PC-3 (cell line): ENCODE data around the gene PPIF. TPM values are rescaled to one million over a fixed set of nuclear protein-coding genes. Genes with fewer than 3 reads are reported as not detected.

Experiments
- ATAC-seq: fragments of 200-7000 bp; cut with Tn5 transposase; 2 replicates; pipeline ENCODE4 v1.9.1; 2020; ENCODE audit warnings: mild to moderate bottlenecking, moderate library complexity
- BruUV-seq: library from RNA; stranded (reverse); fragments of 400-500 nt; replicated peaks from 2 replicates; lab custom pipeline; 2021; lab: Mats Ljungman, UMichigan
- CTCF ChIA-PET: fragments of 300-600 bp; sonication (Branson Sonifier 250); formaldehyde crosslinking; loops from one replicate; lab custom pipeline; 2022; ENCODE audit warnings: antibody characterized with exemption; lab: Charles Lee
- POLR2A ChIA-PET: fragments of 300-600 bp; sonication (Branson Sonifier 250); formaldehyde crosslinking; loops from one replicate; lab custom pipeline; 2022; ENCODE audit warnings: antibody characterized with exemption; ENCODE audit not compliant: unreplicated experiment; lab: Charles Lee
- DNase-seq: peaks from one replicate; pipeline ENCODE4 v3.0.0-alpha.2; 2015
- H2AFZ ChIP-seq: fragments of 300-600 bp; sonication (generic); 2 replicates; pipeline ENCODE4 v1.6.0; 2016; ENCODE audit warnings: antibody characterized with exemption, low read length
- H3F3A ChIP-seq: fragments of 300-600 bp; sonication (generic); one replicate; pipeline ENCODE4 v1.6.0; 2017; ENCODE audit warnings: antibody characterized with exemption, low read length, control low read depth, mild to moderate bottlenecking; ENCODE audit not compliant: unreplicated experiment
- H3K27ac ChIP-seq: fragments of 300-600 bp; sonication (generic); 2 replicates; pipeline ENCODE4 v1.5.1; 2016; ENCODE audit warnings: mild to moderate bottlenecking, low read length
- H3K27me3 ChIP-seq: fragments of 300-600 bp; sonication (generic); 2 replicates; pipeline ENCODE4 v1.6.1; 2016; ENCODE audit warnings: low read length, mixed read lengths
- H3K36me3 ChIP-seq: fragments of 300-600 bp; sonication (generic); 2 replicates; pipeline ENCODE4 v1.6.1; 2016; ENCODE audit warnings: low read depth, mixed run types, low read length, mixed read lengths
- H3K4me1 ChIP-seq: fragments of 300-600 bp; sonication (generic); 2 replicates; pipeline ENCODE4 v1.5.1; 2016; ENCODE audit warnings: low read length; ENCODE audit not compliant: insufficient read depth
- H3K4me2 ChIP-seq: fragments of 300-600 bp; sonication (generic); 2 replicates; pipeline ENCODE4 v1.6.0; 2016; ENCODE audit warnings: low read length
- H3K4me3 ChIP-seq: fragments of 300-600 bp; sonication (generic); 2 replicates; pipeline ENCODE4 v1.5.1; 2016; ENCODE audit warnings: mild to moderate bottlenecking, low read length, mixed read lengths
- H3K79me2 ChIP-seq: fragments of 300-600 bp; sonication (generic); 2 replicates; pipeline ENCODE4 v1.6.1; 2017; ENCODE audit warnings: low read length, mixed read lengths
- H3K9ac ChIP-seq: fragments of 300-600 bp; sonication (generic); 2 replicates; pipeline ENCODE4 v1.6.0; 2016; ENCODE audit warnings: mild to moderate bottlenecking, low read length
- H3K9me2 ChIP-seq: fragments of 300-600 bp; sonication (generic); replicated peaks from 2 replicates; pipeline ENCODE4 v1.6.1; 2016; ENCODE audit warnings: mixed run types, low read length, mixed read lengths
- H3K9me3 ChIP-seq: fragments of 300-600 bp; sonication (generic); 2 replicates; pipeline ENCODE4 v1.6.1; 2016; ENCODE audit warnings: low read length, mixed read lengths
- H4K20me1 ChIP-seq: fragments of 300-600 bp; sonication (generic); 2 replicates; pipeline ENCODE4 v1.6.1; 2016; ENCODE audit warnings: low read length, mixed read lengths
- EZH2 ChIP-seq: fragments of 300-600 bp; sonication (generic); IDR thresholded peaks from one replicate; pipeline ENCODE4 v1.6.1; 2017; ENCODE audit warnings: antibody characterized with exemption, mild to moderate bottlenecking, low read length; ENCODE audit not compliant: unreplicated experiment
- EZH2phosphoT487 ChIP-seq: fragments of 300-600 bp; sonication (generic); IDR thresholded peaks from 2 replicates; pipeline ENCODE4 v1.6.1; 2018; ENCODE audit warnings: mild to moderate bottlenecking, antibody characterized with exemption, low read length, borderline replicate concordance
- intact Hi-C: fragments of 100-400 bp; cut with micrococcal nuclease; formaldehyde crosslinking; loops from 2 replicates; pipeline ENCODE4 v1.9.0; 2023
- total RNA-seq: library from RNA; depleted of rRNA; stranded (reverse); fragments of >200 nt; gene quantifications from 2 replicates; pipeline ENCODE4 v1.2.3, GENCODE V29; 2014
- TF ChIP-seq, protein P1 (sequence below): fragments of 300-600 bp; sonication (generic); conservative IDR thresholded peaks from 2 replicates; pipeline ENCODE4 v1.5.1; 2017; ENCODE audit warnings: antibody characterized with exemption, low read depth, mild to moderate bottlenecking, low read length

Gene PPIF
- total RNA-seq, 1 experiment from 2014 or later, result 381 TPM

DNA sequence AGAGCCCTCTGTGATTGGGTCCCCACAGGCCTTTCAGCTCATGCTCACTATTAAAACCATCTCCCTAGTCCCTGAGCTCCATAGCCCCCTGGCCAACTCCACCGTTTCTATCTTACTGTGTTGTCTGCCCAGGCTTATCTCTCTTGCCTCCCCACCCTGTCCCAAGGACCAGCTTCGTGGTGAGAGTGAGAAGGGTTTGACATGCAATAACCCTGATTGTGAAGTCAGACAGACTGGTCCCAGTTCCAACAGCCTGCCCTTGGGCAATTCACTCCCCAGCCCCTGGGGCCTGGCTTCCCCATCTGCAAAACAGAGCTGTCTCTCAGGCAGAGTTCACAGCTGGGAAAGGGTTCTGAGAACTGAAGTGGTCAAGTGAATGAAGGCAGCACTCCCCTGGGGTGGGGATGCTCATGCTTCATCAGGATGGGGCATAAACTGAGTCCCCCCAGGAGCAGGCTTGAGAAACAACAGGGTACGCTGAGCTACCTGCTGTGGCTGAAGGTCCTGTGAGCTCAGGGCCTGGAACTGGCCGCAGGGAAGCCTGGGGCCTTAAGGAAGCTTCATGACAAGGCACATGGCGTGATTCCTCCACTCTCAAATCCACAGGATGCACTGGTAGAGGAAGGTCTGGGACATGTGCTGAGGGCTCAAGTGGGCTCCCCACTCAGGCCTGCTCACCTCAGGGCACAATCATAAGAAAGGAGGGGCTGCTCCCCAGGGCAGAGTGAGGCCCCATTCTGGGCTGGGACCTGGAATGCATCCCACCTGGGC is 1.8 kb upstream of the PPIF start:
- Histone ChIP-seq H3K4me2 (no peak overlapping the region), H2AFZ (no peak overlapping the region), H4K20me1 (peaks cover 27% of the 10 kb centered on the region), H3K9me2 (no peaks in the 10 kb centered on the region), H3K36me3 (peaks cover 23% of the 10 kb centered on the region), H3K4me3 (no peak overlapping the region), H3K4me1 (peaks cover 37% of the 10 kb centered on the region), H3K79me2 (peaks cover 31% of the 10 kb centered on the region), H3K27me3 (no peaks in the 10 kb centered on the region), H3K9ac (no peak overlapping the region), H3K9me3 (no peaks in the 10 kb centered on the region), H3F3A (no peaks in the 10 kb centered on the region), H3K27ac (no peak overlapping the region)
- no TSS peak for BruUV-seq
- POLR2A ChIA-PET, result interaction anchor here (0.6 kb wide), 2 partner anchors 12 to 861 kb away, joined by 3 to 8 read pairs; no protein-coding TSS in a partner anchor
- CTCF ChIA-PET, result interaction anchor here (0.6 to 1.7 kb wide), 5 partner anchors 14 to 274 kb away, joined by 3 to 6 read pairs (median 3); no protein-coding TSS in a partner anchor
- ATAC-seq, result no peak
- TF ChIP-seq, protein P1, sequence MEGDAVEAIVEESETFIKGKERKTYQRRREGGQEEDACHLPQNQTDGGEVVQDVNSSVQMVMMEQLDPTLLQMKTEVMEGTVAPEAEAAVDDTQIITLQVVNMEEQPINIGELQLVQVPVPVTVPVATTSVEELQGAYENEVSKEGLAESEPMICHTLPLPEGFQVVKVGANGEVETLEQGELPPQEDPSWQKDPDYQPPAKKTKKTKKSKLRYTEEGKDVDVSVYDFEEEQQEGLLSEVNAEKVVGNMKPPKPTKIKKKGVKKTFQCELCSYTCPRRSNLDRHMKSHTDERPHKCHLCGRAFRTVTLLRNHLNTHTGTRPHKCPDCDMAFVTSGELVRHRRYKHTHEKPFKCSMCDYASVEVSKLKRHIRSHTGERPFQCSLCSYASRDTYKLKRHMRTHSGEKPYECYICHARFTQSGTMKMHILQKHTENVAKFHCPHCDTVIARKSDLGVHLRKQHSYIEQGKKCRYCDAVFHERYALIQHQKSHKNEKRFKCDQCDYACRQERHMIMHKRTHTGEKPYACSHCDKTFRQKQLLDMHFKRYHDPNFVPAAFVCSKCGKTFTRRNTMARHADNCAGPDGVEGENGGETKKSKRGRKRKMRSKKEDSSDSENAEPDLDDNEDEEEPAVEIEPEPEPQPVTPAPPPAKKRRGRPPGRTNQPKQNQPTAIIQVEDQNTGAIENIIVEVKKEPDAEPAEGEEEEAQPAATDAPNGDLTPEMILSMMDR, result no peak
- TF ChIP-seq EZH2, result no peak
- TF ChIP-seq EZH2phosphoT487, result no peak
- intact Hi-C loops, result loop anchor here (2.0 kb wide), 1 partner anchor 29 kb away; no protein-coding TSS in a partner anchor
- DNase-seq, result no peak

DNA sequence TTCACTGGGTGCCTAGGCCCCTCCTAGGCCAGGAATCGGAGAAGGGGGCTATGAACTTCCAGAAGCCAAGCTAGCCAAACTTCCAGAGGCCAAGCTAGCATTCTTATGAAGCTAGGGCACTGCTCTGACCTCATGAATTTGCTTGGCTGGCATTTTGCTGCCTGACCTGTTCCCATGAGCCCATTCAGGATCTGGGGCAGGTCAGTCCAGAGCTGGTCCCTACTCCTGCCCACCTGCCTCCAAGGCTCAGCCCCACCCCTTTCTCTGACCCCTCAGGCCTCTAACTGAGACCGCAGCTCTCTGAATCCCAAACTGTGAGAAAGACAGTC is 1.3 kb upstream of the PPIF start:
- no peak overlapping the region for H2AFZ ChIP-seq
- peaks cover 29% of the 10 kb centered on the region for H3K36me3 ChIP-seq
- no peaks in the 10 kb centered on the region for H3F3A ChIP-seq
- no peak overlapping the region for H3K27ac ChIP-seq
- H3K27me3 ChIP-seq, result no peaks in the 10 kb centered on the region
- H3K9ac ChIP-seq, result no peak overlapping the region
- ChIA-PET CTCF (interaction anchor here (1.3 kb wide), 1 partner anchor 52 kb away, joined by 3 read pairs; no protein-coding TSS in a partner anchor), POLR2A (interaction anchor here (0.6 kb wide), 2 partner anchors 12 to 860 kb away, joined by 3 to 8 read pairs; no protein-coding TSS in a partner anchor)
- TF ChIP-seq, protein P1, result no peak
- TF ChIP-seq EZH2 (no peak), EZH2phosphoT487 (no peak)
- H3K4me3 ChIP-seq, result no peak overlapping the region
- H3K4me2 ChIP-seq, result no peak overlapping the region
- no peaks in the 10 kb centered on the region for H3K9me3 ChIP-seq
- BruUV-seq, result no TSS peak
- H4K20me1 ChIP-seq, result peaks cover 33% of the 10 kb centered on the region
- no peak for ATAC-seq
- peaks cover 37% of the 10 kb centered on the region for H3K4me1 ChIP-seq
- H3K79me2 ChIP-seq, result peaks cover 37% of the 10 kb centered on the region
- no peaks in the 10 kb centered on the region for H3K9me2 ChIP-seq
- intact Hi-C loops, result loop anchor here (2.0 kb wide), 1 partner anchor 29 kb away; no protein-coding TSS in a partner anchor
- no peak for DNase-seq
